IPS-NIHi11 (cell line): ENCODE results near the gene AJM1.
"Not testable (repeated sequence)": the region's sequence is repeated elsewhere in the genome, so short reads cannot be mapped to it uniquely, and the experiment has no call there.

Source experiments
- DNase-seq: peaks from one replicate; pipeline ENCODE4 v3.0.0; 2012; ENCODE audit warnings: mixed read lengths, low spot score

Gene AJM1

DNA sequence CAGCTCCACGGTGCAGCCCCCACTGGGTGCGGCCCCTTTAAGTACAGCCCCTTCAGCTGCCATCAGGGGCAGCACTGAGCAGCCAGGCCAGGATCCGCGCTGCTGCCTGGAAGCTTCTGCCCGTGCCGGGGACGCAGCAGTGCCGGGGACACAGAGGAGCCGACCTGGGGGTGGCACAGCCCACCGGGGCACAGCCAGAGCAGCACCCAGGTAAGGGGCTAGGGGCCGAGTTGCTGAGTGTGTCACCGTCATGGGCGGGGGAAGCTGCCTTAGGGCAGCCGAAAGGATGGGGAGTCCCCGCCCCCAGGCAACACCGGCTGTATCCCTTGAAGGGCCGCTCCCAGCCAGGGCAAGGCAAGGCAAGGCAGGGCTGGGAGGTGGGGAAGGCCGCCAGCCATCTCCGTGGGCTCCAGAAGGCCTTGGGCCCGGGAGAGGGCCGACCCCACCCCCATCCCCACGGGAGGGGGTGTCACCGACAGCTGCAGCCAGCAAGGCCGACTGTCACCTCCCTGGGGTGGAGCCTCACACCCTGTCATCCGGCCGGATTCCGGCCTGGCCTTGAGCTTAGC is at the start of gene AJM1:
Gene AJM1, plus strand, starts transcription at position 99 of the 569 bp plus-strand sequence. CDS start 1,937 bp downstream, outside the sequence.
- peak; percentile 75 for DNase-seq

DNA sequence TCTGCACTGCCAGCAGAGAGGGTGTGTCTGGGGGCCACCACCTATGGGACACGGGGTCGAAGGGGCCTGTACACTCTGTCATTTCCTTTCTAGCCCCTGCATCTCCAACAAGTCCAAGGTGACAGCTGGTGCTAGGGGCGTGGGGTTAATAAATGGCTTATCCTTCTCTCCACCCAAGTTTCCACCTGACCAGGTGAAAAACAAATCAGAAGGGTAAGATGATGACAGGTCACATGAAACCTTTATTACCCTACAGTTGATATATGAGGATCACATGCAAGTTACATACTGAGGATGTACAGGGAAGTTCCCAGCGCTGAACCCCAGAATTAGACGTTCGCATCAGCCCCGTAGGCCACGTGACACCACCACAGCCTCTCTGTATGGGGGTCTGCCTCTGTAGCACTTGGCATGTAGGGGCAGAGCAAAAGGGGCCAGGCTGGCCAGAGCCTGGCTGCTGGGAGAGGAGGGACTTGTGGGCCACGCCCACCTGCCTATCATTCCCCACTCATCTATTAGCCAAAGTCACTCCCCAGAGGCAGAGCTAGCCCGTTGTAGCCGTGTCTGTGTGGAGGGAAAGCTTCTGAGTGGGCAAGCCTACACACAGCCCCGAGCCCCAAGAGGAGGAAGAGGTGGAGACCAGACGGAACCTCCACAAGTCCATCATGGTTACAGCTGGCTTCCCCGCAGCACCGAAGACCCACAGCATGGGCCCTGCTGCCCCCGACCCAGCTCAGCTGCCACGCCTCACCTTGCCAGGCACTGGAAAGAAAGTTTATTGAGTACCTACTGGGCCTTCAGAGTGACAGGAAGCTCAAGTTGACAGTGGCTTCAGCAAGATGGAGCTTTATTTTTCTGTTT is 49.0 kb upstream of the AJM1 start:
- no peak for DNase-seq

DNA sequence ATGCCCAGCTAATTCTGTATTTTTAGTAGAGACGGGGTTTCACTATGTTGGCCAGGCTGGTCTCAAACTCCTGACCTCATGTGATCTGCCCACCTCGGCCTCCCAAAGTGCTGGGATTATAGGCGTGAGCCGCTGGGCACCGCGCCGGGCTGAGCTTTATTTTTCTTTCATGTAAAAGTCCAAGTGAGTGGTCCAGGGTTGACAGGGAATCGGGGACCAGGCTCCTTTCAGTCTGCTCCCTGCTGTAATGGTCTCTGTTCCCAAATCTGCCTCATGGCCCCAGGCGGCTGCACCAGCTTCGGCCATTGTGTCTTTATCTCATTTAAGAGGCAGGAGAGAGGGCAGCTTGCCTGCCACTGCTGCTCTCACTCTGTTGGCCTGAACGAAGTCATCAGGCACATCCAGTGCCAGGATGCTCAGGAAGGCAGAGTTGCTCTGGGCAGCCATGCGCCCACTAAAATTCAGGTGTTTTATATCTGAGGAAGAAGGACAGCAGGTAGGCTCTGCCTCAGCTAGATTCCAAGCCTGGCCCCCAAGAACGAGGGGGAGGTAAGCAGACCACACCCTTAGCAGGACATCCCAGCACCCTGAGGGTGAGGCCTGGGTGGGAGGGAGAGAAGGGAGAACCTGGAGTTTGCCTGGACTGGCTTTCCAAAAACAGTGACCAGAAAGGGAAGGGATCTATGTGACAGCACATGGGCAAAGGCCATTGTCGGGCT is 47.8 kb upstream of the AJM1 start:
- no peak for DNase-seq

DNA sequence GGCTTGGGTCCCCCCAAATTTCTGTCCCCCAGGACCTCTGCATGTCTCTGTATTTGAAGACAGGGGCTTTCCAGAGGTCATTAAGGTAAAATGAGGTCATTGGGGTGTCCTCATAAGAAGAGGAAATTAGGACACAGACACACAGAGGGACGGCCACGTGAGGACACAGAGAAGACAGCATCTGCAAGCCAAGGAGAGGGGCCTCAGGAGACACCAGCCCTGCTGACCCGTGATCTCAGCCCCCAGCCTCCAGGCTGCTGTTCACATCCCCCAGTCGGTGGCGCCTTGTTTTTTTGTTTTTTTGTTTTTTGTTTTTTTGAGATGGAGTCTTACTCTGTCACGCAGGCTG is 47.3 kb upstream of the AJM1 start:
- no peak for DNase-seq

DNA sequence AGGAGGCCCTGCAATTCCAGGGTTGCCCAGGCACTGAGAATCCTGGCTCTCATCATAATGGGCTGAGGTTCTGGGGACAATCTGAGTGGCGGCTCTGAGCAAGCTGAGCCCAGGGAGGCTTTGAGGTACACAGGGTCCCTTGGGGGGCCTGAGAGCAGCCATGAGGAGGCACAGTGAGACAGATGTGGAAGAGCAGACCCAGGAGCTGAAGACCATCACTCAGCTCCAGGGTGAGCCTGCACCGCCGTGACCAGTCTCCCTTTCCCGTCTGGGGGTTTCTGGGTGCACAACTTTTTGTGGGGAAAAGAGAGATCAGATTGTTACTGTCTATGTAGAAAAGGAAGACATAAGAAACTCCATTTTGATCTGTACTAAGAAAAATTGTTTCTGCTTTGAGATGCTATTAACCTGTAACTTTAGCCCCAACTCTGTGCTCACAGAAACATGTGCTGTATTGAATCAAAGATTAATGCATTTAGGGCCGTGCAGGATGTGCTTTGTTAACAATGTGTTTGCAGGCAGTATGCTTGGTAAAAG is 46.0 kb upstream of the AJM1 start, which contains the start of gene CCDC183:
Gene CCDC183, plus strand, starts transcription at position 101 of the 537 bp plus-strand sequence. Its CDS starts 60 bp downstream, at position 161.
- DNase-seq, result no peak

DNA sequence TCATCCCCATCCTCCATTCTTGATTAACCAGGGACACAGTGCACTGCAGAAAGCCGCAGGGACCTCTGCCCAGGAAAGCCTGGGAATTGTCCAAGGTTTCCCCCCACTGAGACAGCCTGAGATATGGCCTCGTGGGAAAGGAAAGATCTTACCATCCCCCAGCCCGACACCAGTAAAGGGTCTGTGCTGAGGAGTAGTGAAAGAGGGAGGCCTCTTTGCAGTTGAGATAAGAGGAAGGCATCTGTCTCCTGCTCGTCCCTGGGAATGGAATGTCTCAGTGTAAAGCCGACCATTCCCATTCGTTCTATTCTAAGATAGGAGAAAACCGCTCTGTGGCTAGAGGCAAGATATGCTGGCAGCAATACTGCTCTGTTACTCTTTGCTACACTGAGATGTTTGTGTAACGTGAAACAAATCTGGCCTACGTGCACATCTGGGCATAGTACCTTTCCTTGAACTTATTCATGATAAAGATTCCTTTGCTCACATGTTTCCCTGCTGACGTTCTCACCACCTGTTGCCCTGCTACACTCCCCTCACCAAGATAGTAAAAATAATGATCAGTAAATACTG is 45.4 kb upstream of the AJM1 start:
- DNase-seq, result not testable (repeated sequence)

DNA sequence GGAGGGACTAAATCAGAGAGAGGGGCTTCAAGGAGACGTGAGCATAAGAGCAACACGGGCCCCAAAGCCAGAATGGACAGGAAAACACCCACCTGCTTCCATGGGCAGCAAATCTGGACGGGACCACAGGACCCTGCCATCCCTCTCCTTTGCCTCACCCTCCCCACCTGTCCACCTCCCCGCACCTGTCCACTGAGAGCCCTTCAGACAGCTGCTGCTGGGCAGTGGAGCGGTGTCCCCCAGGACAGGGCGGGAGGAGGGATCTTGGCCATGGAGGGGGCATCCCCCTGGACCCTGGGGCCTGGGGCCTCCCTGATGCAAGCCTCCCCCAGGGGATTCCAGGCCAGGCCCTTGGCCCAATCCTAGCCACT is 43.6 kb upstream of the AJM1 start:
- no peak for DNase-seq

DNA sequence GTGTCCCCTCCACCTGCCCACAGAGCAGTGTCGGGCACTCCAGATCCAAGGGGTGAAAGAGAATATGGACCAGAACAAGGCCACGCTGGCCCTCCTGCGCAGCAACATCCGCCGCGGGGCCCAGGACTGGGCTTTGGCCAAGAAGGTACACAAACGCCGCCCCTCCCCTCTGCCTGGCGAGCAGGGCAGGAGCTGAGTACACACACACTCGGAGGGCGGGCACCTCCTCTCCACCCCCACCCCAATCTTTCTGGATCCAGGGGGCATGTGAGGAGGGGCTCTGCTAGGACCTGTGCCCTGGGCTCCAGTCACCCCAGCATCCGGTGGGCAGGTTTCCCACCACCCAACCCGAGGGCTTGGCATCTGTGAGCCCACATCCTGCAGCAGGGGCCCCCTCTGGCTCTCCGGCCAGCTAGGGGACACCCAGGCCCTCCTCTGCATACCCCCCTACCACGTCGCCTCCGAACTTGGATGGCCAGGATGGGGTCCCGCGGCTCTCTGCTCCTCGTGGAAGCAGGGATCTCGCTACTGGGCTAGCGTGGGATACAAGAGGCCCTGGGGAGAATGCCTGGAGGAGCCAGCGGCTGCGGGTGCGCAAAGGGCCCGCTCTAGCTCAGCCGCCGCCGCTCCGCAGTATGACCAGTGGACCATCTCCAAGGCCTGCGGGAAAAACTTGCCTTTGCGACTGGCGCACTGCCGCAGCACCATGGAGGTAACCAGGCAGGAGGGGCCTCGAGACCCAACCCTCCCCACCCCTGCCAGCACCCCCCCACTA is 43.0 kb upstream of the AJM1 start:
- DNase-seq, result no peak

DNA sequence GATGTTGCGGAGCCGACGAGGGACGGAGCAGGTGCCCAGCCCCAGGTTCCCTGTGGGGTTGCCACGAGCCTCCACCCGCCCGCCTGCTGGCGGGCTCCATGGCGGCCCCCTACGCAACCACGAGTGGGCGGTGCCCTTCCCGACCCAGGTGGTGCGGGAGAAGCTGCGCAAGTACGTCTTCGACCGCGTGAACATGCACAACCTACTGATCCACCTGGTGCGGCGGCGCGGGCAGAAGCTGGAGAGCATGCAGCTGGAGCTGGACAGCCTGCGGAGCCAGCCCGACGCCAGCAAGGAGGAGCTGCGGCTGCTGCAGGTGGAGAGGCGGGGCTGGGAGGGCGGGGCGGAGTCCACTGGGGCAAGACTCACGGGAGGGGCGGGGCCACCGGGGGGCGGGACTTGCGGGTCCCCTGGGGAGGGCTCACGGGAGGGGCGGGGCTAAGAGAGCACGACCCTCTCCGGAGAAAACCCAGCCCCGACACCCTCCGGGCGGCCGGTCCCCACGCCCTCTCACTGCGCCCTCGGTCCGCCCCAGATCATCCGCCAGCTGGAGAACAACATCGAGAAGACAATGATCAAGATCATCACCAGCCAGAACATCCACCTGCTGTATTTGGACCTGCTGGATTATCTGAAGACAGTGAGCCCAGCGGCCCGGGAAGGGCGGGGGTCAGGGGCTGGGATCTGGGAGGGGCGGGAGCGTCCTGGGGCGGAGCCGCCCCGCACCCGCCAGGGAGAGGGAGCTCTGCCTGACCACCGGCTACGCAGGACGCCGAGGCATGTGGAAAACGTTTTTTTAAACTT is 42.2 kb upstream of the AJM1 start:
- DNase-seq, result peak; percentile 87

DNA sequence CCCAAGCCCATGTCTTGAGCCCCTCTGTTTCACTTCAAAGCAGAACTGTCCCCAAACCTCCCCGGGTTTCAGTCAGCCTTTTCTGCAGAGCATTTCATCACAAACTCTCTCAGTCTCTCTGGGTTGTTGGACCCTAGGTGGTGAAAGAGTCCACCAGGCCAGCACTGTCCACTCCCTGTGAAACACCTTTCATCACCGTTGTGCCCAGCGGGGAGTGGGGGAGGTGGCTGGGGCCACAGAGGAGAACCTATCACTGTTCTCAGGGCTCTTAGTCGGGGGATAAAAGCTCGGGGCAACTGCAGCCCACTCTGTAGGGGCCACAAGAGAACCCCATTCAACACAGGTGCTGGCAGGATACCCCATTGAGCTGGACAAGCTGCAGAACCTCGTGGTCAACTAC is 40.0 kb upstream of the AJM1 start:
- DNase-seq, result no peak

DNA sequence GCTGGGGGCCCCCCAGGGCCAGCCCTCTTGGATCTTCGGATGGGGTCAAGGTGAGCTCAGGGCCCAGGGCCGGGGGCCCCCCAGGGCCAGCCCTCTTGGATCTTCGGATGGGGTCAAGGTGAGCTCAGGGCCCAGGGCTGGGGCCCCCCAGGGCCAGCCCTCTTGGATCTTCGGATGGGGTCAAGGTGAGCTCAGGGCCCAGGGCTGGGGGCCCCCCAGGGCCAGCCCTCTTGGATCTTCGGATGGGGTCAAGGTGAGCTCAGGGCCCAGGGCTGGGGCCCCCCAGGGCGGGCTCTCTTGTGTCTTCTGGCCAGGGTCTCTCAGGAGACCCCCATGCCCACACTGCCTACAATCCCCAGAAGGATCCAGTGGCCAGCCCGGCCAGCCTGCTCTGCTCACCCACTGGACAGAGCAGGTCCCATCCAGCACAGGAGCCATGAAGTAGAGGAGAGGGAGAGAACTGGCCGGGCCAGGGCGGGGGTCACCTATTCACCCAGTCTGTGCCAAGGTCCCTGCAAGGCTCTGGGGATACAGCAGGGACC is 39.2 kb upstream of the AJM1 start:
- DNase-seq, result not testable (repeated sequence)

DNA sequence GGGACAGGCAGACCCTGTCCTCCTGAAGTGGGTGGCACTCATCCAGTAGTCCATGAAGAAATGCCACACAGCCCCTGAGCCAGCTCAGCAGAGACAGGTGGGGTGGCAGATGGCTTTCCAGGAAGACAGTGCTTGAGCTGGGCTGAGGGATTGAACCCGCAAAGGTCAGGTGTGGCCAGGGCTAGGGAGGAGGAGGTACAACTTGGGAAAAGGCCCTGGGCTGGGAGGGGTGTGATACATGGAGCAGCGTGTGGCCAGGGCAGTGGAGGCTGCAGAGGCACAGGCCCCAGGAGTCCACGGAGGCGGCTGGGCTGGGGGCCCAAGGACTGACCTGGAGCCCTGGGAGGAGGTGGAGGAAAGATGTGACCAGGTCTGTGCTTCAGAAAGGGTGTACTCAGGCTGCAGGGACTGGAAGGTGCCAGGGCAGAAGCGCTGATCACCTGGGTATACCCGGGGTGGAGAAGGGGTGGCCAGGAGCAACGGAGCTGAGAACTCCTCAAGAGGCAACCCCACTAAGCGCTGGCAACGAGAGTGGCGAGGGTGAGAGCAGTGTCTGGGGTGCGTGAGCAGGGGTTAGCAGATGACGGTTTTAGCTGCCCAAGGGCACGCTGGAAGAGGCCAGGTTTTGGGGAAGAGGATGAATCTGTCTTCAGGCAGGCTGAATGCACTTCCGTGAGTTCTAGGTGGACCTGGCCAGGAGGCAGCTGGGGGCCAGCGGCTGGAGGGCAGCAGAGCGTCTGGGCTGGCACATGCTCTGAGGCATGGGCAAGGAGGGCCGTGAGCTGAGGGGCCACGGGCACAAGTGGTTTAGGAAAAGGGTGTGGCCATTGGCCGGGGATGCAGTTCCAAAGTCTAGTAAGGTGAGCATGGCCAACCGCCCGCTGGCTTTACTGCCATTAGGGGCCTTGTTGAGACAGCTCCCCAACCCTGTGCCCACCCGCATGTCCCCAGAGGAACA is 38.4 kb upstream of the AJM1 start:
- DNase-seq, result no peak

DNA sequence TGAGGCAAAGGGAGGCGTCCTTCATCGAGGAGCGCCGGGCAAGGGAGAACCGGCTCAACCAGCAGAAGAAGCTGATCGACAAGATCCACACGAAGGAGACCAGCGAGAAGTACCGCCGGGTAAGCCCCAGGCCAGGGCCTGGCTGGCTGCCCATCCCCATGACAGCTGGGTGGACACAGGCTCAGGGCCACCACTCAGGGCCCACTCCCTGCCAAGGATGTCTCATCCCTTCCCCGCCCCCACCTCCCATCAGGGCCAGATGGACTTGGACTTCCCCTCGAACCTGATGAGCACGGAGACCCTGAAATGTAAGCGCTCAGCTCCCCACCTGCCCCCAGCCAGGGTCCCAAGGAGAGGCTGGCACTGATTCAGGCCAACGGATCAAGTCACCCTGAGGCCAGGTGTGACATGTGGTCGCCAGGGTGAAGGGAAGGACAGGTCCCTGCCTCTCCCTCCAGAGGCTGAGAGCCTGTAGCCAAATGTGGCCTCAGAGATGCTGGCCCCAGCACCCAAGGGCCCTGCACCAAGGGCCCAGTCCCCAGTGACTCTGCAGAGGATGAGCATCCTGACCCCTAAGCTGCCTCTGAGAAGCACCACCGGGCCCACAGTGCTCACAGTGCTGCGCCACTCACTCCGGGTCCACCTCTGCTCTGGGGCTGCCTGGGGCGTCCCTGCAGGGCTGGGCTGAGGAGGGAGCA is 37.6 kb upstream of the AJM1 start:
- no peak for DNase-seq

DNA sequence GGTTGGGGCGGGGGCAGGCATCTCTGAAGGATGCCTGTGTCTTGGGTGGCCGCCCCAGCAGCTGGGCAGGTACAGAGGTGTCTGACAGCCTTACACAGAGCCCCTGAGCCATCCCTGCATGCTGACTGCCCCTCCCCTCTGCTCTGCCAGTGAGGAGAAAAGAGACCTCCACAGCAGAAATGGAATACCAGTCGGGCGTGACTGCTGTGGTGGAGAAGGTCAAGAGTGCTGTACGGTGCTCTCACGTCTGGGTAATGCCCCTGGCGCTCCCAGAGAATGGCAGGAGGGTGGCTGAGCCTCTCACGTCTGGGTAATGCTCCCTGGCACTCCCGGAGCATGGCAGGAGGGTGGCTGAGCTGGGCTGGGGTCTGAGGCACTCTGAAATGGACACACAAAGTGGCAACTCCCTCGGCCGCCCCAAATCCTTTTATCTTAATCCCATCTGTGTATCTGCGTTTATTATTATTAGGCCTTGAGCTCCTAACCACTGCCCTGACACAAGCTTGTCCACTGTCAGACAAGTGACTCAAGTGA is 37.0 kb upstream of the AJM1 start:
- no peak for DNase-seq

DNA sequence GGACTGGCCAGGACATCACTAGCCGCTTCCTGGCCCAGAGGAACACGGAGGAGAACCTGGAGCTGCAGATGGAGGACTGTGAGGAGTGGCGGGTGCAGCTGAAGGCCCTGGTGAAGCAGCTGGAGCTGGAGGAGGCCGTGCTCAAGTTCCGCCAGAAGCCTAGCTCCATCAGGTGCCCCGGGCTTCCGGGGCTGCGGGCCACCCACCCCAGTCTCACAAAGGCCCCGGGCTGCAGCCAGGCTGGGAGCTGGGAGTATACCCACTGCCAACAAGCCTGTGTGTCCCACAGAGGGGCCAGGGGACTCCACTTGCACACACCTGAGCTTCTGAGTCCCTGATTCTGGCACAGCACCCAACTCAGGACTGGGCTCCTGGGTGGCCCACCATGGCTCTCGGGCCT is 36.2 kb upstream of the AJM1 start:
- DNase-seq, result no peak

DNA sequence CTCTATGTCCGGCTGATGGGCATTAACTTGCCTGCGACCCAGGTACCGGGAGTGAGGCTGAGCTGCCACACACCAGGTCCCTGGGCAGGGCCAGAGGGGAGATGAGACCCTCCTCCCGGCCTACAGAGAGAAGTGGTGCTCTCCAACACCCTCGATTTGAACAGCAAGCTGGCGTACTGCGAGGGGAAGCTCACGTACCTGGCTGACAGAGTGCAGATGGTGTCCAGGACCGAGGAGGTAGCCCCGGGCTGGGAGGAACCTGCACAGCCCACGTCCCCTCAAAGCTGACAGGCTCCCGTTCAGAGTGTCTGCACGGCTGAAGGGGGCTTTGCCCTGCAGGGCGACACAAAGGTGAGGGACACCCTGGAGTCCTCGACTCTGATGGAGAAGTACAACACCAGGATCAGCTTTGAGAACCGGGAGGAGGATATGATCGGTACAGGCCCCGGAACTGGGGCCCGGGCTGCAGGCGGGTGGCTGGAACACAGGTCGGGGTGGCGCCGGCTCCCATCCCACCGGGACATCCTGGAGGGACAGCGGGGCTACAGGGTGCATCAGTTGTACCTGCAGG is 35.6 kb upstream of the AJM1 start:
- no peak for DNase-seq

DNA sequence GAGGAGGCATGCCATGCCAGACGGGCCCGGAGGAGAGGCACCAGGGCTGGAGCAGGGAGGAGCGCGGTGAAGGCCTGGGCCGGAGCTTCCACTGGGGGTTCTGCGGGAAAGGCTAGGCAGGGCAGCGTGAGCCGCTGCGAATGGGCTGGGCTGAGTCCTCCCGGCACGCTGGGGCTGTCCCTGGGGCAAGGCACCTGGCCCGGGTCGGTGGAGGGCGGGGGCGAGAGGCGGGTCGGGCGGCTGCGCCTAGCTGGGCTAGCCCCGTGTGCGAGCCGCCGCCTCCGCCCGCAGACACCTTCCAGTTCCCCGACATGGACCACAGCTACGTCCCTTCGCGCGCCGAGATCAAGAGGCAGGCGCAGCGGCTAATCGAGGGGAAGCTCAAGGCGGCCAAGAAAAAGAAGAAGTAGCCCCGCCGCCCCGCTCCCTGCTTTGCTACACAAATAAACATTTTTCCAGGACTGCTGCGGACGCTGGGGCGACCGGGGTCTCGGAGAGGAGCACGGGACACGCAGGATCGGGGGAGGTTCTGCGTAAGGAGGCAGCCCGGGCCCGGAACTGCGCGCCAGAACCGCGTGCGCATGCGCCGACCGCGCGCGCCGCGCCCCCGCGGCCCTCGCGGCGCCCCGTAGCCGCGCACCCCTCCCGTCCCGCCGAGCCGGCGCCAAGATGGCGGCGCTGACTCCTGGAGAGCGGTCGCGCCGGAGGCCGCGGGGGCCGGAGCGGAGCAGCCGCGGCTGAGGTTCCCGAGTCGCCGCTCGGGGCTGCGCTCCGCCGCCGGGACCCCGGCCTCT is 34.8 kb upstream of the AJM1 start, which contains the start of gene RABL6:
Gene RABL6, plus strand, starts transcription at position 668 of the 794 bp plus-strand sequence. CDS start 249 bp downstream, outside the sequence.
- peak; percentile 98 for DNase-seq
